Mesenchymal stem cell (in vitro differentiated cells and primary cell): ENCODE results near the gene CCDC40.

Experiments used
- DNase-seq: peaks from one replicate; pipeline ENCODE4 v3.0.0-alpha.2; 2013
- H2AFZ ChIP-seq: one replicate; pipeline ENCODE4 v1.6.1; 2013; ENCODE audit warnings: low read depth, mild to moderate bottlenecking, control low read depth, inconsistent platforms, low read length, moderate library complexity
- H2AK5ac ChIP-seq: 2 replicates; pipeline ENCODE4 v1.6.1; 2013; ENCODE audit warnings: low read length, moderate library complexity, mild to moderate bottlenecking, inconsistent platforms; ENCODE audit not compliant: severe bottlenecking
- H2BK120ac ChIP-seq: one replicate; pipeline ENCODE4 v1.6.1; 2013; ENCODE audit warnings: low read depth, mild to moderate bottlenecking, inconsistent platforms, low read length, moderate library complexity
- H2BK12ac ChIP-seq, 2 experiments: one replicate each; pipeline ENCODE4 v1.6.1; 2013; ENCODE audit warnings: inconsistent platforms in 2 of 2, low read length in 2 of 2, mild to moderate bottlenecking in 2 of 2, moderate library complexity in 2 of 2, control low read depth in 1 of 2
- H2BK15ac ChIP-seq: one replicate; pipeline ENCODE4 v1.6.1; 2013; ENCODE audit warnings: mild to moderate bottlenecking, low read depth, inconsistent platforms; ENCODE audit not compliant: poor library complexity, severe bottlenecking
- H2BK5ac ChIP-seq: 2 replicates; pipeline ENCODE4 v1.6.1; 2013; ENCODE audit warnings: low read depth, mild to moderate bottlenecking, low read length, control low read depth, inconsistent platforms; ENCODE audit not compliant: poor library complexity, severe bottlenecking
- H3K14ac ChIP-seq, 2 experiments: one replicate each; pipeline ENCODE4 v1.6.1; 2013; ENCODE audit warnings: inconsistent platforms in 2 of 2, low read length in 2 of 2, control low read depth in 1 of 2, mild to moderate bottlenecking in 1 of 2, moderate library complexity in 1 of 2
- H3K18ac ChIP-seq, 2 experiments: one replicate each; pipeline ENCODE4 v1.6.1; 2013; ENCODE audit warnings: inconsistent platforms in 2 of 2, low read length in 2 of 2, control low read depth in 1 of 2, low read depth in 1 of 2, mild to moderate bottlenecking in 1 of 2
- H3K23ac ChIP-seq, 2 experiments: one replicate each; pipeline ENCODE4 v1.6.1; 2013; ENCODE audit warnings: inconsistent platforms in 2 of 2, low read length in 2 of 2, mild to moderate bottlenecking in 2 of 2, moderate library complexity in 2 of 2, control low read depth in 1 of 2
- H3K27ac ChIP-seq: 2 replicates; pipeline ENCODE4 v1.5.1; 2013; ENCODE audit warnings: mild to moderate bottlenecking, moderate library complexity, low read length, control low read depth, inconsistent platforms; ENCODE audit not compliant: poor library complexity, severe bottlenecking
- H3K27me3 ChIP-seq, 2 experiments: 2 replicates each; pipeline versions ENCODE4 v1.6.1 to v1.7.0; 2013; ENCODE audit warnings: low read length in 2 of 2, mild to moderate bottlenecking in 2 of 2, moderate library complexity in 2 of 2, control low read depth in 1 of 2, inconsistent platforms in 1 of 2; ENCODE audit not compliant: control insufficient read depth in 1 of 2, insufficient read depth in 1 of 2
- H3K36me3 ChIP-seq, 2 experiments: 2 replicates each; pipeline versions ENCODE4 v1.6.1 to v1.7.0; 2013; ENCODE audit warnings: low read length in 2 of 2, control low read depth in 1 of 2, inconsistent platforms in 1 of 2, low read depth in 1 of 2, mild to moderate bottlenecking in 1 of 2; ENCODE audit not compliant: insufficient read depth in 2 of 2, control insufficient read depth in 1 of 2
- H3K4ac ChIP-seq, 2 experiments: one replicate each; pipeline ENCODE4 v1.6.1; 2013; ENCODE audit warnings: inconsistent platforms in 2 of 2, low read length in 2 of 2, mild to moderate bottlenecking in 2 of 2, moderate library complexity in 2 of 2, control low read depth in 1 of 2, low read depth in 1 of 2
- H3K4me1 ChIP-seq: 2 replicates; pipeline ENCODE4 v1.6.1; 2013; ENCODE audit warnings: low read depth, low read length, control low read depth; ENCODE audit not compliant: control insufficient read depth, insufficient read depth
- H3K4me2 ChIP-seq: 2 replicates; pipeline ENCODE4 v1.6.1; 2013; ENCODE audit warnings: low read length, mild to moderate bottlenecking, inconsistent platforms; ENCODE audit not compliant: poor library complexity, severe bottlenecking
- H3K4me3 ChIP-seq, 2 experiments: 2 replicates each; pipeline versions ENCODE4 v1.5.1 to v1.7.0; 2013; ENCODE audit warnings: low read length in 2 of 2, mild to moderate bottlenecking in 2 of 2, control low read depth in 1 of 2, low read depth in 1 of 2; ENCODE audit not compliant: insufficient read depth in 1 of 2
- H3K79me1 ChIP-seq: replicated peaks from 2 replicates; pipeline ENCODE4 v1.6.1; 2013; ENCODE audit warnings: mild to moderate bottlenecking, control low read depth, low read length, inconsistent platforms; ENCODE audit not compliant: poor library complexity, severe bottlenecking
- H3K9ac ChIP-seq: 2 replicates; pipeline ENCODE4 v1.7.0; 2013; ENCODE audit warnings: mild to moderate bottlenecking, low read length, moderate library complexity
- H3K9me3 ChIP-seq: 2 replicates; pipeline ENCODE4 v1.7.0; 2013; ENCODE audit warnings: mild to moderate bottlenecking, low read length; ENCODE audit not compliant: control insufficient read depth
- H4K8ac ChIP-seq: one replicate; pipeline ENCODE4 v1.6.1; 2013; ENCODE audit warnings: inconsistent platforms, mild to moderate bottlenecking, low read length, moderate library complexity
- H4K91ac ChIP-seq: one replicate; pipeline ENCODE4 v1.6.1; 2013; ENCODE audit warnings: mild to moderate bottlenecking, low read length, inconsistent platforms
- WGBS: methylation state at CpG from one replicate; pipeline ENCODE4 v1.1.7; 2013; ENCODE audit warnings: mixed read lengths; 5-methylcytosine and 5-hydroxymethylcytosine counted together

CCDC40 gene

DNA sequence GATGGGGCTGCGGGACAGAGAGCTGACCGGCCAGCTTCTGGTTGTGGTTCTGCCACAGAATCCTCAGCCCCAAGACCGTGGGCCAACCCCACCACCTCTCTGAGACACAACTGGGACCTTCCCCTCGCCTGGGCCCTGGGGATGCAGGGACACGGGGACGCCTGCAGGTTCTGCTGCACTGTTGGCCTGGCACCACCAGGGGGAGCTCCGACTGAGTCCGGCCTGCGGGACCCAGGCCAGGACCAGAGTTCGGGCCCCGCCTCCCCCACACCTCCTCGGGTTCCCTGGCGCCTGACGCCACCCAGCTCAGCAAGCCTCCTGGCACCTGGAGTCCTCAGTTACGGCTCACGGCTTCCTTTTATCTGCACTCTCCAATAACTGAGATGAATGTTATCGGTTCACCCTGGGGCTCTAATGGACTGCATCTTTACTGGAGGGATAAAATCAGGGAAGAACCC, 28.0 kb upstream of the CCDC40 start:
- H4K91ac ChIP-seq: no peak overlapping the region
- no peak overlapping the region for H3K27ac ChIP-seq
- H3K23ac ChIP-seq: no peak overlapping the region
- no peak overlapping the region for H3K14ac ChIP-seq
- H3K4me3 ChIP-seq: no peak overlapping the region
- no peak overlapping the region for H2AK5ac ChIP-seq
- no peak overlapping the region for H2AFZ ChIP-seq
- no peak overlapping the region for H2BK120ac ChIP-seq
- no peak overlapping the region for H2BK5ac ChIP-seq
- H2BK15ac ChIP-seq: no peak overlapping the region
- no peak overlapping the region for H3K18ac ChIP-seq
- H3K4me2 ChIP-seq: no peak overlapping the region
- H2BK12ac ChIP-seq: no peak overlapping the region
- no peak overlapping the region for H3K4ac ChIP-seq
- peaks cover 19% of the 10 kb centered on the region for H3K4me1 ChIP-seq
- peaks cover 50 to 59% of the 10 kb centered on the region in 2 experiments for H3K36me3 ChIP-seq
- H3K27me3 ChIP-seq: no peaks in the 10 kb centered on the region
- H4K8ac ChIP-seq: no peak overlapping the region
- WGBS: 26% methylated on average over 17 of the region's 17 CpGs
- H3K79me1 ChIP-seq: peaks cover 37% of the 10 kb centered on the region
- peak overlapping the region; percentile 26 for H3K9ac ChIP-seq
- peak; percentile 69 for DNase-seq
- no peaks in the 10 kb centered on the region for H3K9me3 ChIP-seq

DNA sequence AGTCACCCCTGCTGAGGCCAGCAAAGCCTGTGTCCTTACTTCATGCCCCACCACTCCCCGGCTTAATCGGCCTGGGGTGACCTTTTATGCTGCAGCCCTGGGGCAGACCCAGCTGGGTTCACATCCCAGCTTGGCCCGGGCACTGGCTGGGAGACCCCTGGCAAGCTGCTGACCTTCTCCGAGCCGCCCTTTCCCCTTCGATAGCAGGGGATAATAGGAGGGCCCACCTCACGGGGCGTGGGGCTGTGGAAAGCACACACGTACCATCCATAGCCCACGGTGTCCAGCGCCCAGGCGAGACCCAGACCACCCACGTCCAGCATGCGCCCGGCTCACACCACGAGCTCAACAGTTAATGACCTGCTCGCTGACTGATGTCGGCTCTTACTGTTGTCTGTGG, 27.6 kb upstream of the CCDC40 start:
- DNase-seq: no peak
- H3K27ac ChIP-seq: no peak overlapping the region
- H3K18ac ChIP-seq: no peak overlapping the region
- no peak overlapping the region for H3K14ac ChIP-seq
- no peak overlapping the region for H4K8ac ChIP-seq
- no peak overlapping the region for H4K91ac ChIP-seq
- no peak overlapping the region for H2BK12ac ChIP-seq
- H3K4me3 ChIP-seq: peak overlapping the region in 1 of 2 experiments; percentile 24
- H3K23ac ChIP-seq: no peak overlapping the region
- no peaks in the 10 kb centered on the region for H3K9me3 ChIP-seq
- no peak overlapping the region for H2BK5ac ChIP-seq
- H3K4me1 ChIP-seq: peaks cover 19% of the 10 kb centered on the region
- peak overlapping the region; percentile 26 for H3K9ac ChIP-seq
- peak overlapping the region in 1 of 2 experiments; percentile 29 for H3K4ac ChIP-seq
- no peak overlapping the region for H2BK15ac ChIP-seq
- no peak overlapping the region for H2AK5ac ChIP-seq
- no peaks in the 10 kb centered on the region for H3K27me3 ChIP-seq
- no peak overlapping the region for H2BK120ac ChIP-seq
- WGBS: 88% methylated on average over 18 of the region's 18 CpGs
- no peak overlapping the region for H3K4me2 ChIP-seq
- peaks cover 52 to 59% of the 10 kb centered on the region in 2 experiments for H3K36me3 ChIP-seq
- H2AFZ ChIP-seq: no peak overlapping the region
- H3K79me1 ChIP-seq: peaks cover 40% of the 10 kb centered on the region

- no peak overlapping the region for H2BK5ac ChIP-seq
- peak overlapping the region in 1 of 2 experiments; percentile 5 for H3K4me3 ChIP-seq
- 95% methylated on average over 34 of the region's 34 CpGs for WGBS
- H3K4me1 ChIP-seq: peaks cover 19% of the 10 kb centered on the region
- no peak overlapping the region for H2BK120ac ChIP-seq
- no peak overlapping the region for H3K18ac ChIP-seq
- DNase-seq: no peak
- no peak overlapping the region for H4K91ac ChIP-seq
- H3K4me2 ChIP-seq: no peak overlapping the region
- peaks cover 41% of the 10 kb centered on the region for H3K79me1 ChIP-seq
- H2BK15ac ChIP-seq: no peak overlapping the region
- no peak overlapping the region for H3K14ac ChIP-seq
- peaks cover 49 to 59% of the 10 kb centered on the region in 2 experiments for H3K36me3 ChIP-seq
- H2AFZ ChIP-seq: no peak overlapping the region
- H2BK12ac ChIP-seq: no peak overlapping the region
- H3K23ac ChIP-seq: no peak overlapping the region
- peak overlapping the region in 1 of 2 experiments; percentile 29 for H3K4ac ChIP-seq
- no peak overlapping the region for H3K9ac ChIP-seq
- H3K27ac ChIP-seq: no peak overlapping the region
- H3K27me3 ChIP-seq: no peaks in the 10 kb centered on the region
- H4K8ac ChIP-seq: no peak overlapping the region
- H3K9me3 ChIP-seq: no peaks in the 10 kb centered on the region
- no peak overlapping the region for H2AK5ac ChIP-seq
These were observed 26.8 kb upstream of the CCDC40 start for GRCh38 chr17:80009391-80010282.

DNA sequence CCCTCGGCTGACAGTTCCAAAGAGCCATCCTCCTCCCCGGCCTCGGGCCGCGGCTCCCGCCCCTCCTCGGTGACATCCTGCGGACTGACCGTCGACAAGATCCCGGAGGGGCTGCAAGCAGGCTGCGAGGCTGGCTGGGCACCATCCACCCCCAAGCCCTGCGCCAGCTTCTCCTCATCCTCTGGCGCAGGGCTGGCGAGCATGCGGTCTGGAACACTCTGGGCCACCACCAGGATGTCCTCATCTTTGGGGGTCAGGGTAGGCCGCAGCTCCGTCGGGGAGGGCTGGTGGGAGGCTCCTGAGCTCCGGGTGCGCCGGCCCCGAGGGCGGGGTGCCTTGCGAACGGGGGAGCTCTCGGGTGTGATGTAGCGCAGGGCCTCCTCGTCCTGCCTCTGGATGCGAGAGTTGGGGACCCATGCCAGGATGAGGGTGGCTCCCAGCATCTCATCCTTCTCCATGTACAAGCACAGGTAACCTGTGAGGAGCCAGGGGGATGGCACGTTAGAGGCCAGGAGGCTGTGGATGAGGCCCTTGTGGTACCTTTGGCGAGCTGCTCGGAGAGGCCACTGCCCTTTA, 26.1 kb upstream of the CCDC40 start:
- no peak overlapping the region for H2BK5ac ChIP-seq
- peaks cover 49 to 59% of the 10 kb centered on the region in 2 experiments for H3K36me3 ChIP-seq
- H3K23ac ChIP-seq: no peak overlapping the region
- no peak overlapping the region for H3K9ac ChIP-seq
- H3K79me1 ChIP-seq: peaks cover 41% of the 10 kb centered on the region
- H3K14ac ChIP-seq: no peak overlapping the region
- no peaks in the 10 kb centered on the region for H3K9me3 ChIP-seq
- H4K91ac ChIP-seq: no peak overlapping the region
- no peaks in the 10 kb centered on the region for H3K27me3 ChIP-seq
- H2AK5ac ChIP-seq: no peak overlapping the region
- H2BK120ac ChIP-seq: no peak overlapping the region
- no peak overlapping the region for H3K18ac ChIP-seq
- no peak overlapping the region for H3K4me2 ChIP-seq
- peaks cover 21% of the 10 kb centered on the region for H3K4me1 ChIP-seq
- H2AFZ ChIP-seq: no peak overlapping the region
- no peak overlapping the region for H2BK12ac ChIP-seq
- 96% methylated on average over 33 of the region's 33 CpGs for WGBS
- no peak overlapping the region for H2BK15ac ChIP-seq
- H4K8ac ChIP-seq: peak overlapping the region; percentile 4
- no peak overlapping the region for H3K4ac ChIP-seq
- peak overlapping the region in 1 of 2 experiments; percentile 5 for H3K4me3 ChIP-seq
- no peak overlapping the region for H3K27ac ChIP-seq
- no peak for DNase-seq
